IMR-90 (cell line): Measurements from ENCODE around the gene MTNR1B. TPM values are rescaled to one million over a fixed set of nuclear protein-coding genes. Genes with fewer than 3 reads are reported as not detected.
A peak's percentile ranks its signal among the peaks of the same experiment; 100 is the strongest.

Source experiments
- CEBPB ChIP-seq: IDR thresholded peaks from 2 replicates; pipeline ENCODE4 v1.6.1; 2012; ENCODE audit warnings: low read depth, low read length, improper control_type of control experiment
- NFE2L2 ChIP-seq: fragments of 150-350 bp; IDR thresholded peaks from 2 replicates; pipeline ENCODE4 v1.6.1; 2016; ENCODE audit warnings: low read depth, mild to moderate bottlenecking, low read length
- USF2 ChIP-seq: fragments of 150-350 bp; IDR thresholded peaks from 2 replicates; pipeline ENCODE4 v1.6.1; 2017; ENCODE audit warnings: mild to moderate bottlenecking, antibody characterized with exemption, low read length, low read depth
- polyA plus RNA-seq, 3 experiments: library from polyadenylated mRNA; depleted of rRNA; stranded (reverse); fragments of >200 nt; gene quantifications; 2 replicates each; pipeline ENCODE4 v1.2.3, GENCODE V29; 2012; ENCODE audit warnings: low replicate concordance in 1 of 3
- total RNA-seq: library from RNA; depleted of rRNA; stranded (reverse); fragments of >200 nt; gene quantifications from 2 replicates; pipeline ENCODE4 v1.2.3, GENCODE V29; 2012

MTNR1B gene
- total and polyA plus RNA-seq, 2 of the 4 experiments (the other 2 are of a cell fraction) = under 0.01 to 0.07 TPM

GRCh38 chr11:93000511-93001476 is 31.3 kb downstream of the MTNR1B start (continued):
- TF ChIP-seq USF2 (no peak), NFE2L2 (peak; percentile 99), CEBPB (peak; percentile 91)
